ENCODE measurements around the gene DXO.

GRCh38 chr6:31927242-31927862, 44.6 kb downstream of the DXO start, which contains the start of gene C2:
- TF ChIP-seq EZH2 (IDR thresholded peaks at IDR 0.05; ENCODE audit: borderline replicate concordance, low read depth, low read length, severe bottlenecking), result no peak
- no peak for TF ChIP-seq CTCF (IDR thresholded peaks at IDR 0.05; ENCODE audit: borderline replicate concordance, extremely low read depth, low read length, poor library complexity, severe bottlenecking)
